HG02884 (cell line): ENCODE measurements around the gene ZBTB1.

Experiments used
- ATAC-seq: cut with Tn5 transposase; IDR thresholded peaks from one replicate; pipeline ENCODE4 v1.9.1; 2021; ENCODE audit warnings: mild to moderate bottlenecking, moderate library complexity; ENCODE audit not compliant: unreplicated experiment

The ZBTB1 gene

GRCh38 chr14:64504310-64504896, at the start of gene ZBTB1:
Gene ZBTB1, plus strand, starts transcription at chr14:64504770. Its CDS starts 16,735 bp downstream, at chr14:64521505.
- peak; percentile 7 for ATAC-seq

GRCh38 chr14:64459405-64460136, 45.0 kb upstream of the ZBTB1 start:
- ATAC-seq: no peak

- ATAC-seq: no peak
Measured at GRCh38 chr14:64461221-64461620, 43.3 kb upstream of the ZBTB1 start.

- ATAC-seq: no peak
Measured at GRCh38 chr14:64463195-64463594, 41.4 kb upstream of the ZBTB1 start.

- no peak for ATAC-seq
Measured at GRCh38 chr14:64463873-64464272, 40.7 kb upstream of the ZBTB1 start.

GRCh38 chr14:64464651-64465050, 39.9 kb upstream of the ZBTB1 start:
- ATAC-seq: no peak

GRCh38 chr14:64465191-64465822, 39.3 kb upstream of the ZBTB1 start, which contains the start of gene AKAP5:
Gene AKAP5, plus strand, starts transcription at chr14:64465499. Its CDS starts 2,896 bp downstream, at chr14:64468395.
- ATAC-seq: peak; percentile 44

- ATAC-seq: no peak
Measured at GRCh38 chr14:64465831-64466554, 38.6 kb upstream of the ZBTB1 start.

- ATAC-seq: no peak
Measured at GRCh38 chr14:64467101-64467500, 37.5 kb upstream of the ZBTB1 start.

GRCh38 chr14:64467566-64467965, 37.0 kb upstream of the ZBTB1 start:
- no peak for ATAC-seq

GRCh38 chr14:64468451-64468850, 36.1 kb upstream of the ZBTB1 start:
- ATAC-seq: no peak

- ATAC-seq: no peak
Measured at GRCh38 chr14:64474041-64474440, 30.5 kb upstream of the ZBTB1 start.

- no peak for ATAC-seq
Measured at GRCh38 chr14:64474698-64475097, 29.9 kb upstream of the ZBTB1 start.

- no peak for ATAC-seq
Measured at GRCh38 chr14:64475585-64476273, 28.8 kb upstream of the ZBTB1 start.

- no peak for ATAC-seq
Measured at GRCh38 chr14:64476438-64476837, 28.1 kb upstream of the ZBTB1 start.

- ATAC-seq: no peak
Measured at GRCh38 chr14:64478634-64479250, 25.8 kb upstream of the ZBTB1 start.

GRCh38 chr14:64488590-64489099, 15.9 kb upstream of the ZBTB1 start:
- no peak for ATAC-seq

GRCh38 chr14:64491637-64492036, 12.9 kb upstream of the ZBTB1 start:
- no peak for ATAC-seq

GRCh38 chr14:64493455-64493854, 11.1 kb upstream of the ZBTB1 start:
- no peak for ATAC-seq

- ATAC-seq: no peak
Measured at GRCh38 chr14:64495252-64495651, 9.3 kb upstream of the ZBTB1 start.
